ENCODE data around the gene POLR3GL. TPM values are rescaled to one million over a fixed set of nuclear protein-coding genes. Genes with fewer than 3 reads are reported as not detected.

Gene POLR3GL
- total and polyA plus RNA-seq, 2 experiments from 2014 or later, result 3.1 to 9.5 TPM

- no peak for TF ChIP-seq POLR2AphosphoS5 (IDR thresholded peaks at IDR 0.05; ENCODE audit: low read depth)
- TF ChIP-seq ZNF114 (CRISPR knock-in tag; IDR thresholded peaks at IDR 0.05), result no peak
- no peak for TF ChIP-seq JUNB (IDR thresholded peaks at IDR 0.05; ENCODE audit: unreplicated experiment)
- no peak for TF ChIP-seq ZNF331 (CRISPR knock-in tag; IDR thresholded peaks at IDR 0.05; ENCODE audit: low read depth)
- TF ChIP-seq STAT1 (IDR thresholded peaks at IDR 0.05; ENCODE audit: unreplicated experiment), result no peak
- no peak for TF ChIP-seq EZH2phosphoT487 (IDR thresholded peaks at IDR 0.05; ENCODE audit: unreplicated experiment)
- no peak for TF ChIP-seq EZH2 (IDR thresholded peaks at IDR 0.05; ENCODE audit: low read depth, unreplicated experiment)
- TF ChIP-seq REST (IDR thresholded peaks at IDR 0.05; ENCODE audit: unreplicated experiment), result no peak
- no peak for TF ChIP-seq ZNF462 (CRISPR knock-in tag; IDR thresholded peaks at IDR 0.05)
- TF ChIP-seq CREB1 (CRISPR knock-in tag; IDR thresholded peaks at IDR 0.05; ENCODE audit: low read depth), result no peak
- no peak for TF ChIP-seq CTCF (conservative IDR thresholded peaks at IDR 0.05; ENCODE audit: low read depth in 2 of 2)
- no peak for TF ChIP-seq ETS1 (IDR thresholded peaks at IDR 0.05)
- no peak for TF ChIP-seq NANOG (IDR thresholded peaks at IDR 0.05; ENCODE audit: borderline replicate concordance)
- Histone ChIP-seq H3K27ac (ENCODE audit: low read depth) (no peak overlapping the region), H3K9me2 (ENCODE audit: insufficient read depth) (no peaks in the 10 kb centered on the region), H3F3A (replicated peaks; ENCODE audit: low read depth) (peaks cover 5% of the 10 kb centered on the region; the same call in 1 of the 2 replicates), H3K4me1 (ENCODE audit: insufficient read depth) (peaks cover 6% of the 10 kb centered on the region; the same call in 1 of the 2 replicates), H3K27me3 (ENCODE audit: insufficient read depth) (peaks cover 8% of the 10 kb centered on the region; the same call in 1 of the 2 replicates), H3K79me2 (replicated peaks; ENCODE audit: insufficient read depth) (peaks cover 12% of the 10 kb centered on the region), H2AFZ (no peak overlapping the region), H3K4me3 (no peak overlapping the region), H3K36me3 (ENCODE audit: insufficient read depth) (peaks cover 19% of the 10 kb centered on the region), H4K20me1 (replicated peaks; ENCODE audit: insufficient read depth) (no peaks in the 10 kb centered on the region; the same call in 1 of the 2 replicates), H3K4me2 (no peak overlapping the region)
- Mint-ChIP-seq H3K4me1 (peaks cover 18% of the 10 kb centered on the region), H3K27me3 (ENCODE audit: insufficient read depth, low read depth, poor library complexity) (peaks cover 16% of the 10 kb centered on the region), H3K36me3 (ENCODE audit: low read depth) (peaks cover 18% of the 10 kb centered on the region), H3K9me3 (no peaks in the 10 kb centered on the region), H3K27ac (no peak overlapping the region), H3K4me3 (no peak overlapping the region)
- DNase-seq (ENCODE audit: low spot score), result no peak
- ATAC-seq, result no peak
Measured at GRCh38 chr1:145922266-145922665, 42.2 kb upstream of the POLR3GL start.
